Colonic mucosa (tissue), 4 donors: Measurements from ENCODE around the gene TIMM29. TPM values are rescaled to one million over a fixed set of nuclear protein-coding genes. Genes with fewer than 3 reads are reported as not detected.
A peak's percentile ranks its signal among the peaks of the same experiment; 100 is the strongest.

Experiments used
- DNase-seq: peaks from one replicate; pipeline ENCODE4 v3.0.0-alpha.2; 2020
- H3K27ac ChIP-seq: fragments of 200-600 bp; one replicate; pipeline ENCODE4 v1.8.0; 2021
- H3K27me3 ChIP-seq: fragments of 200-600 bp; one replicate; pipeline ENCODE4 v1.8.0; 2021
- H3K36me3 ChIP-seq: fragments of 200-600 bp; one replicate; pipeline ENCODE4 v1.8.0; 2021
- H3K4me1 ChIP-seq: fragments of 200-600 bp; one replicate; pipeline ENCODE4 v1.8.0; 2021; ENCODE audit warnings: mild to moderate bottlenecking
- H3K4me3 ChIP-seq: fragments of 200-600 bp; one replicate; pipeline ENCODE4 v1.8.0; 2021
- H3K9ac ChIP-seq, 2 donors: one replicate each; pipeline ENCODE4 v1.7.0; 2013; ENCODE audit warnings: control low read depth in 2 of 2, low read depth in 2 of 2, low read length in 2 of 2
- H3K9me3 ChIP-seq: fragments of 200-600 bp; one replicate; pipeline ENCODE4 v1.8.0; 2021
- intact Hi-C: fragments of 100-400 bp; cut with DNase I; formaldehyde crosslinking; loops from one replicate; pipeline ENCODE4 v1.14.1; 2022
- total RNA-seq, 2 donors: library from RNA; stranded (reverse); fragmentation: NEBNext Ultra II Directional in 1 of 2; extraction: Animal tissue kit (Norgen Biotek cat#: 25700) in 1 of 2; gene quantifications; one replicate each; pipeline ENCODE4 v1.2.1, GENCODE V29; 2021
- TF ChIP-seq, protein P1 (sequence below): fragments of 200-600 bp; IDR thresholded peaks from one replicate; pipeline ENCODE4 v1.8.0; 2022; ENCODE audit warnings: antibody characterized with exemption, mild to moderate bottlenecking
- donor health status: healthy.
- donor health status: DM: no; HTN: no; CAD: no.
- donor health status: DM: no; HTN: no; CAD: no.

TIMM29 gene
- total RNA-seq, 2 donors from 2014 or later = 25.5 to 31.5 TPM

DNA sequence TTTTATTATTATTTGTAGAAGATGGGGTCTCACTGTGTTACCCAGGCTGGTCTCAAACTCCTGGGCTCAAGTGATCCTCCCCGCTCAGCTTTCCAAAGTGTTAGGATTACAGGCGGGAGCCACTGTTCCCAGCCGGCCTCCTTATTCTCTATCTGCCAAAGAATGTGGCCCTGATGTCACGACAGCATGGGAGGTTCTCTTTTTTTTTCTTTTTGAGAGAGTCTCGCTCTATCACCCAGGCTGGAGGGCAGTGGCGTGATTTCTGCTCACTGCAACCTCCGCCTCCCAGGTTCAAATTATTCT lies 33.7 kb upstream of the TIMM29 start:
- no peaks in the 10 kb centered on the region for H3K9me3 ChIP-seq
- no peaks in the 10 kb centered on the region for H3K36me3 ChIP-seq
- no peak overlapping the region for H3K4me3 ChIP-seq
- no peaks in the 10 kb centered on the region for H3K27me3 ChIP-seq
- H3K9ac ChIP-seq = no peak overlapping the region
- no peak for DNase-seq
- intact Hi-C loops = no loop called here
- TF ChIP-seq, protein P1, sequence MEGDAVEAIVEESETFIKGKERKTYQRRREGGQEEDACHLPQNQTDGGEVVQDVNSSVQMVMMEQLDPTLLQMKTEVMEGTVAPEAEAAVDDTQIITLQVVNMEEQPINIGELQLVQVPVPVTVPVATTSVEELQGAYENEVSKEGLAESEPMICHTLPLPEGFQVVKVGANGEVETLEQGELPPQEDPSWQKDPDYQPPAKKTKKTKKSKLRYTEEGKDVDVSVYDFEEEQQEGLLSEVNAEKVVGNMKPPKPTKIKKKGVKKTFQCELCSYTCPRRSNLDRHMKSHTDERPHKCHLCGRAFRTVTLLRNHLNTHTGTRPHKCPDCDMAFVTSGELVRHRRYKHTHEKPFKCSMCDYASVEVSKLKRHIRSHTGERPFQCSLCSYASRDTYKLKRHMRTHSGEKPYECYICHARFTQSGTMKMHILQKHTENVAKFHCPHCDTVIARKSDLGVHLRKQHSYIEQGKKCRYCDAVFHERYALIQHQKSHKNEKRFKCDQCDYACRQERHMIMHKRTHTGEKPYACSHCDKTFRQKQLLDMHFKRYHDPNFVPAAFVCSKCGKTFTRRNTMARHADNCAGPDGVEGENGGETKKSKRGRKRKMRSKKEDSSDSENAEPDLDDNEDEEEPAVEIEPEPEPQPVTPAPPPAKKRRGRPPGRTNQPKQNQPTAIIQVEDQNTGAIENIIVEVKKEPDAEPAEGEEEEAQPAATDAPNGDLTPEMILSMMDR = no peak
- no peak overlapping the region for H3K27ac ChIP-seq
- H3K4me1 ChIP-seq = peaks cover 34% of the 10 kb centered on the region

DNA sequence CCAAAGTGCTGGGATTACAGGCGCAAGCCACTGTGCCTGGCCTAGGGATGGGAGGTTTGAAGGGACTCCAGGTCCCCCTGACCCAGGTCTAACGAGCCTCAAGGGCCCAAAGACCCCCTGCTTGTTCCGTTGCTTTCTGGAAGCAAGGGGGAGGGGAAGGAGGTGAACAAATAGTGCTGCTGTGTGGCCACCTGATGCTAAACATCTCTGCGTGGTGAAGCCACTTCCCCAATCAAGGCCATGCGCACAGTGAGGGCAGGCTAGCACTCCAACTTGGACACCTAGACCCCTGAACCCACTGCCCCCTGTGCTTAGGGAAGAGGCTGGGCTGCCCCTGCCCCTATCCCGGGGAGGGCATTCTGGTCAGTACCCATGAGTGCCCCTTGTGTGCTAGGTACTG lies 33.2 kb upstream of the TIMM29 start:
- no peak overlapping the region for H3K9ac ChIP-seq
- intact Hi-C loops = no loop called here
- TF ChIP-seq, protein P1 = no peak
- no peaks in the 10 kb centered on the region for H3K36me3 ChIP-seq
- H3K4me1 ChIP-seq = peaks cover 39% of the 10 kb centered on the region
- no peak overlapping the region for H3K27ac ChIP-seq
- no peaks in the 10 kb centered on the region for H3K9me3 ChIP-seq
- no peaks in the 10 kb centered on the region for H3K27me3 ChIP-seq
- no peak overlapping the region for H3K4me3 ChIP-seq
- DNase-seq = no peak

DNA sequence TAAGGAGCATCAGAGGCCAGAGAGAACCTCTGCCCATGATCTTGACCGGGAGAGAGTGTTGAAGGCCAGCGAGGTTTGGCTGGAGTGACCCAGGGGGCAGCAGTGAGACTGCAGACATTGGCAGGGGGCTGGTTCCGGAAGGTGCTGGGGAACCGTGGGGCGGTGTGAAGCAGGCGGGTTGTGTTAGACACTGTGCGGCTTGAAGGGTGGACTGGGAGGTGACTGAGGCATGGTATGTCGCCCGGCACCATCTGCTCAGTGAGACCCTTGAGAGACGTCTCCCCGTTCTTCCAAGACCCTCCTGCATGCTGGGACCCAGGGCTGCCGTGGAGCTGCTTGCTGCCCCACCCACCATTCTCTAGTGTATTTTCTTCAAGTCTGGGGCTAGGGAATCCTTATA lies 32.7 kb upstream of the TIMM29 start:
- peak overlapping the region in 1 of 2 donors; percentile 19 for H3K9ac ChIP-seq
- no peak for DNase-seq

DNA sequence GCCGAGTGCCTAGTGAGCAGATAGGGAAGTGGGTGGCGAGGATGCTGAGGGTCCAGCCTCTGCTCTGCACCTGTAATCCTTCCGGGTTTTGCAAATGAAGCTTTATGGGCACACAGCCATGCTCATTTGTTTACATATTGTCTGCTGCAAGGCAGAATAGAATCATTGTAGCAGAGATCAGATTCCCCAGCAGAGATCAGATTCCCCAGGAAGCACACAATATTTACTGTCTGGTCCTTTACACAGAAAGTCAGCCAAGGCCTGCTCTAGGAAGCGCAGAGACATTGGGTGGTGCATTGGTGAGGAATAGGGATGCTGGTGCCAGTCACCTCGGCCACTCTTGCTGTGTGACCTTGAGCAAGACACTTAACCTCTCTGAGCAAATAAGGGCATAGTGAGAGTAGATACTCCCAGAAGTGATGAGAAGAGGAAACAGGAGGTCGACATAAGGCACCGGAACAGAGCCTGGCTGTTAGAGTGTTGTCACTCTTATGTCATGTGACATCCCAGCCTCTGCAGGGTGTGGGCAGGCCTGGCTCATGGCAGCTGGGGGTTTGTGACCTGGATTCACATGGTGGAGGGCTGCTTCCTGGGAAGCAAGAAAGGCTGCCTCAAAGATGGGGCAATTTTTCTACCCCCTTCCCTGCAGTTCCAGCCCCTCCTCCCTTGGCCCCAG lies 31.6 kb upstream of the TIMM29 start:
- intact Hi-C loops = no loop called here
- Histone ChIP-seq H3K4me3 (no peak overlapping the region), H3K27me3 (no peaks in the 10 kb centered on the region), H3K9ac (peak overlapping the region in 1 of 2 donors; percentile 62), H3K36me3 (no peaks in the 10 kb centered on the region), H3K9me3 (no peaks in the 10 kb centered on the region), H3K4me1 (peaks cover 33% of the 10 kb centered on the region), H3K27ac (peak overlapping the region; percentile 72)
- TF ChIP-seq, protein P1 = no peak
- DNase-seq = peak; percentile 40

More for the DNA sequence above, 32.7 kb upstream of the TIMM29 start:
- Histone ChIP-seq H3K27ac (no peak overlapping the region), H3K27me3 (no peaks in the 10 kb centered on the region), H3K36me3 (no peaks in the 10 kb centered on the region), H3K9me3 (no peaks in the 10 kb centered on the region), H3K4me1 (peaks cover 38% of the 10 kb centered on the region), H3K4me3 (no peak overlapping the region)
- intact Hi-C loops = no loop called here
- TF ChIP-seq, protein P1 = no peak

DNA sequence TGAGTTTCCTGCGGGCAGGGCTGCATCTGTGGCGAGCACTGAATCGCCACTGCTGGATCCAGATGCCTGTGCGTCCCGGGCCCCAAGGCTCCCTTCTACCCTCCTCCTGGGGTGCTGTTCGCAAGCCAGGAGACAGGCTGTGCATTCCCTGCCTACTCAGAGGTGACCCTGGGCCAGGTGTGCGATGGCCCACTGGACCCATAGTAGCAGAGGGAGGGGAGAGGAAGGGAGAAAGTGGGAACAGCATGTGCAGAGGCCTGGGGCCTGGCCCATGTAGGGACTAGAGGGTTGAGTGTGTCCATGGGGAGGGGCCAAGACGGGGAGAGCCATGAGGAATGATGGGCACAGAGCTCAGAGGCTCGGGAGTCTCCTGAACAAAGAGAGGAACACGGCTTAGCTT lies 30.0 kb upstream of the TIMM29 start:
- no peak for DNase-seq
- H3K36me3 ChIP-seq = no peaks in the 10 kb centered on the region
- H3K27me3 ChIP-seq = no peaks in the 10 kb centered on the region
- TF ChIP-seq, protein P1 = no peak
- no peak overlapping the region for H3K4me3 ChIP-seq
- no peaks in the 10 kb centered on the region for H3K9me3 ChIP-seq
- peaks cover 28% of the 10 kb centered on the region for H3K4me1 ChIP-seq
- intact Hi-C loops = no loop called here
- H3K27ac ChIP-seq = peak overlapping the region; percentile 70
- H3K9ac ChIP-seq = peak overlapping the region; percentile 52 to 70
